ENCODE measurements around the gene INSYN2B. TPM values are rescaled to one million over a fixed set of nuclear protein-coding genes. Genes with fewer than 3 reads are reported as not detected.

INSYN2B gene
- polyA plus RNA-seq = under 1 TPM in 1 of 3 donors, not detected in 2; 0.28 TPM

DNA sequence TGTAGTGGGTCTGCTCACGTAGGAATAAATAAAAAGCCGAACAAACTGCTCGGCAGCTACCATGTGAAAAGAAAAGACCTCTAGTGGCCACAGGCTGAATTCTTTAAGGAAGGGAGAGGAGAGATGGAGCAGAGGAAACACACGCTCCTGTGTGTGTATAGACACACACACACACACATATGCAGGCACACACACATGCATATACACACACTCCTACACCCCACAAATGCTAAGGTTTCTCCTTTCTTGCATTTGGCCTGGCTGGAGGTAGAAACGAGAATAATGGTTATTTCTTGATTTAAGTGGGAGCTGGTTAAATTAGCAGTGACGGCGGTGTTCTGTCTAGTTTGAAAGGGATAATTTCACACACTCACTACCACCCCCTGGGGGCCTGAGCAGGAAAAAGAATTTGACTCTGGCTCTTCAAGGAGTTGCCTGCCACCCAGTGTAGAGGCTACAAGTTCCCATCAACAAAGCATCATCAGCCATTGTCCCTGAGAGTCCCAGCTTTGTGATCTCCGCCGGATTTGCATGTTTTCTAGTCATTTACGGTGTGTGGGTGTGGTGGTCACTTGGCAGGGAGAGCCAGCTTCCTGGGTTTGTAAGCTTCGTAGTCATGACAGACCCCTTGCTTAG, at the start of gene INSYN2B:
INSYN2B (minus strand) TSS at position 78 of the 636 bp plus-strand sequence. CDS start 96,597 bp downstream, outside the sequence.
- WGBS, 3 donors = 15 to 32% (median 23%) methylated on average over 11 of the region's 11 CpGs
- H3K27ac ChIP-seq (ENCODE audit: low read depth, low read length) = no peak within 1 kb of the TSS

DNA sequence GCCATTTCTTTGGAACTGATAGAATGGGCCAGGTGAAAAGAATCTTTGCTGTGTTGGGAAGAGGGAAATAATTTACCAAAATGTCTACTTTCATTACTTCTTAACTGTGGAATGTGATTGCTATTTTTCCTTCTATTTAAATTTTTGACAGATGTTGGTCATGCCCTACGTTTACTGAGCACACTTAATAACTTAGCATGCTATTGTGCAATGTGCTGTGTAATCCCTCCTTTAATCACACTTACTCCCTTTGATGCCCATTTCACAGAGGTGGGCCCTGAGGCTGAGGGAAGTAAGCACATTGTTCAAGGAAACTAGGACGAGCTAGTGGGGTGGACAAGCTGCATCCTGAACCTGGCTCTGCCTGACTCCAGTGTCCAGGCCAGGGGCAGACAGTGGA, 47.8 kb upstream of the INSYN2B start:
- H3K27ac ChIP-seq (ENCODE audit: low read depth, low read length) = no peak overlapping the region
- 34 to 49% (median 46%) methylated on average over 2 of the region's 2 CpGs for WGBS, 3 donors

DNA sequence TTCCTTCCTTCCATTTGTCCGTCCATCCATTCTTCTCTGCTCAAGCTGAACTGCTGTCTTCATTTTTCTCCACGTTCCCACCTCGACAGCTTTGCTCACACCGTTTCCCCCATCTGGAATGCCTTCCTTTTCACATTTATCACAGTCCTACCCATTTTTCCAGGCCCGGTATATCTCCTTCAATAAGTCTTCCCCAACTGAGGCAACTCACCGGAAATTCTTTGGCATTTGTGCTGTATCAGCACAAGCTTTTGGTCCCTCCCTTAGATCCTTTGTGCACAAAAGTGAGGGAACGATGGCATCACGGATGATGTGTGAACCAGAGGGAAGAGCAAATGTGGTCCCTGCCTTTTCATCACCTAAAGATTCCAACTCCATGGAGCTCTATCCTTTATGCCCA, 45.6 kb upstream of the INSYN2B start:
- no peak overlapping the region for H3K27ac ChIP-seq (ENCODE audit: low read depth, low read length)
- WGBS, 3 donors = 75 to 84% (median 75%) methylated on average over 8 of the region's 8 CpGs

DNA sequence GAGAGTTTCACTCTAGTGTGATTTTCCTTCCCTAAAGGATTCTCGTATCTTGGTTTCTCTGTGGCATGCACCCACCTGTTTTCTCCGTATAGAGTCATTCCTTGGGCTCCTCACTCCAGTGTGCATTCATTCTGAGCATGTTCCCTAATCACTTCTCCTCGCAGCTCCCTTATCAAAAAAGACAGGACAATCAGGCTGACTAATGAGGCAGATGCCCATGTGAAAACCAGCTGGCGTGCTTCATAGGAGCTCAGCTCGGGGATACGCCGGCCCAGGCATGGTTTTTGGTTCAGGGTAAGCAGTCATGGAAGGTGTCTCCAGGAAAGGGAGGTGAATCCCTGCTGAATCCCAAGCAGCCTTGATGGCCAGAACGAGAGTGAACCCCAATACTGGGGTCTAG, 41.2 kb upstream of the INSYN2B start:
- H3K27ac ChIP-seq (ENCODE audit: low read depth, low read length) = no peak overlapping the region
- WGBS, 3 donors = 59 to 78% (median 77%) methylated on average over 8 of the region's 8 CpGs

DNA sequence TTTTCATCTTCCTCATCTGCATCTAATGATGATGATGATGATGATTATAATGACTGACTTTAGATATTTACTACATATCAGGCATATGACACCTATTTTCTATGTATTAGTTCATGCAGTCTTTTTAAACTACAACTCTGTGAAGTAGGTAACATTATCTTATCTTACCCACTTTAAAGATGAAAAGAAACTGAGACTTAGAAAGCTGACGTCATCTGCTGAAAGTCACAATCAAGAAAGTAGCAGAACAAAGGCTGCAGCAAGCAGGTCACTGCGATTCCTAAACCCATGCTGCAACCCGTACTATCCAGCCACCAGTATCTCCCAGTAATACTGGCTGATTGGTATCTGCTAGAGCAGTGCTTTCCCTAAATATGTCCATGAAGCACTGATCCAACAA, 40.1 kb upstream of the INSYN2B start:
- H3K27ac ChIP-seq (ENCODE audit: low read depth, low read length) = no peak overlapping the region
- 57 to 92% (median 78%) methylated on average over 3 of the region's 3 CpGs for WGBS, 3 donors

DNA sequence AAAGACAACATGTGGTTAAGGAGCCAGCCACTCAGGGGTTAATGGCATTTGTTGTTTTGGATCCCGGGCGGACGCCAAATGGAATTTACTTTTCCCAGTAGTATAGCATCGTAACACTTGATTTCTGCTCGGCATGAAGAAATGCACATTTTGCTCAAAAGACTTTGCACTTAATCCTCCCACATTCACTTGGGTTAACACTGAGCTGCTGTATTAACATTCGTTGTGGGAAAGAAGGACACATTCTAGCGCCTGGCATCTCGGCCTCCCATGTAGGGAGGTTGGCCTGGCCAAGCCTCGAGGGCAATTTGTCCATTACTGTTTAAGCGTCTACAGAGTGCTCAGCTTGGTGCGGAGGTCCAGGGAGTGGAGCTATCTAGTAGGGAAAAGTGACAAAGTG, 32.3 kb upstream of the INSYN2B start:
- 46 to 65% (median 53%) methylated on average over 11 of the region's 11 CpGs for WGBS, 3 donors
- no peak overlapping the region for H3K27ac ChIP-seq (ENCODE audit: low read depth, low read length)

DNA sequence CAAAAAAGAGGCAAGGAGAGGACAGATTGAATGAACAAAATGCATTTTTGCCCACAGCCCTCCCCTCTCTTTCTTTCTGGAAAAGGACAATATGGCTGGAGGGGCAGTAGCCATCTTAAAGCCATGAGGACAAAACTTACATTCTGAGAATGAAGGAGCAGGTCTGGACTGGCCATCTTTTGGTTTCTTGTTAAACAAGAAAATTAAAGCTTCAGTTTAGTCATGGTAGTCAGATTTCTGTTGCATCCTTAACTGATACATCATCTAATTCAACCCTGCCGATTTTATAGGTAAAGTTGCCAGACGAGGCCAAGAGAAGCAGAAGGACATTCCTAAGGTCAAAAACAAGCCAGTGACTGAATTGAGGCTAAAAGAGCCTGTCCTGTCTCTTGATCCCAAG, 31.5 kb upstream of the INSYN2B start:
- WGBS, 3 donors = 67 to 89% (median 81%) methylated on average over 2 of the region's 2 CpGs

DNA sequence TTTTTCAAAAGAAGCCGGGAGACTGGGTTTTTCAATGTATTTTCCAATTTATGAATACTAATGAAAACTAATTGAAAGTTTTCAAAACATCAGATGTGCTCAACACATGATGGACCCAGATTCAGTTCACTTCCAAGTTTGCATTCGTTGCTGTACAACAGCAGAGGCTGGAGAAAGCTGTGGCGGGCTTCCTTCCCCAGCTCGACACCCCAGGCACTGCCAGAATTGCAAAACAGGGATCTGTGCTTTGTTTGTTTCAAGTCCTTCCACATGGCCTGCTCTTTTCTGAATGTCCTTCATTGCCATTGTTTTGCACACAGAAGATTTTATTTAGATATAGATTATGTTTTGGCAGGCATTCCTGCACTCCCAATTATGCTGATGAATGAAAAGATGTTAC, 30.3 kb upstream of the INSYN2B start:
- WGBS, 3 donors = 58 to 74% (median 64%) methylated on average over 4 of the region's 4 CpGs
- H3K27ac ChIP-seq (ENCODE audit: low read depth, low read length) = no peak overlapping the region

More for the DNA sequence above, 31.5 kb upstream of the INSYN2B start:
- no peak overlapping the region for H3K27ac ChIP-seq (ENCODE audit: low read depth, low read length)

DNA sequence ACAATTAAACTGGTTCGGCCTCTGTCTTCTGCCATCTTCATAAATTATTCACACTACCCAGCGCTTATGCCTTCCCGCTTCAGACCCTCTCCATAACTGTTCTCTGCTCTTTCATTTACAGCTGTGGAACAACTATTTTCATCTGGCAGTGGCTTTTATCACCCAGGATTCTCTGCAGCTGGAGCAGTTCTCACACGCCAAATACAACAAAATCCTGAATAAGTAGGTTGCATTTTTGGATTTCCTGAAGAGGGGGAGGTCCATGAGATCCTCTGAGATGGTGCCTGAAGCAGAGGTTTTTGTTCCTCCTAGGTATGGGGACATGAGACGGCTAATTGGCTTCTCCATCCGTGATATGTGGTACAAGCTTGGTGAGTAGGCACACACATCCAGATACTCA, 28.1 kb upstream of the INSYN2B start:
- no peak overlapping the region for H3K27ac ChIP-seq (ENCODE audit: low read depth, low read length)
- 72 to 86% (median 81%) methylated on average over 6 of the region's 6 CpGs for WGBS, 3 donors

DNA sequence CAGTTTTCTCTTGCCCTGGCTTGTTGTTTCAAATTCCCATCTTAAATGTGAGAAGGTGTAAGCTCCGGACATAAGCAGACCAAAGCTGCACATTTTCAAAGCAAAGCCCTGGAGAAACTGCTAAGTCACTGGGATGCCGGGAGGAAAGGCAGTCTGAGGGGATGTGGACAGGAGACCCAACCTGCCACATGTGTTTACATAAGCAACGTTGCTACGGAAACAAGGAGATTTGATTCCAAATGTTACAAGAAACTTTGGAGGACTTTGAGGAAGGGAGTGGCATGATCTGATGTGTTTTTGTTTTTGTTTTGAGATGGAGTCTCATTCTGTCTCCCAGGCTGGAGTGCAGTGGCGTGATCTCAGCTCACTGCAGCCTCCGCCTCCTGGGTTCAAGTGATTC, 25.7 kb upstream of the INSYN2B start:
- 47 to 70% (median 69%) methylated on average over 6 of the region's 6 CpGs for WGBS, 3 donors
- no peak overlapping the region for H3K27ac ChIP-seq (ENCODE audit: low read depth, low read length)

DNA sequence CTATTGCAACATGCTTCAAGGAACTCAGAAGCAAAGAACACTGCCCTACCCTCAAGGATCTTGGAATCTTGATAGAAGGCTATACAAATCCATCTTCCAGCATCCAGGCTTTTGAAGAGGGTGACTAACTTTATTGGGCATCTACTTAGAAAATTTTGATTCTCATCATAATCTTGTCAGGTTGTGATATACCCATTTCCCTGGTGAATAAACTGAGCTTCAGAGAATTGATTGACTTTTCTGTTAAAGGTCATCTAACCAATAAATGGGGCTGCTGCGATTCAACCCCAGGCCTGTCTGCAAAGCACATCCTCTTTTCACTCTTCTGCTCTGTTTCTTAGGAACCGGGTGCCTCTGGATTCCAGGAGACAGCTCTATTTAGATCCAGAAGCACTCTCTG, 19.9 kb upstream of the INSYN2B start:
- 82 to 98% (median 92%) methylated on average over 2 of the region's 2 CpGs for WGBS, 3 donors
- H3K27ac ChIP-seq (ENCODE audit: low read depth, low read length) = no peak overlapping the region

DNA sequence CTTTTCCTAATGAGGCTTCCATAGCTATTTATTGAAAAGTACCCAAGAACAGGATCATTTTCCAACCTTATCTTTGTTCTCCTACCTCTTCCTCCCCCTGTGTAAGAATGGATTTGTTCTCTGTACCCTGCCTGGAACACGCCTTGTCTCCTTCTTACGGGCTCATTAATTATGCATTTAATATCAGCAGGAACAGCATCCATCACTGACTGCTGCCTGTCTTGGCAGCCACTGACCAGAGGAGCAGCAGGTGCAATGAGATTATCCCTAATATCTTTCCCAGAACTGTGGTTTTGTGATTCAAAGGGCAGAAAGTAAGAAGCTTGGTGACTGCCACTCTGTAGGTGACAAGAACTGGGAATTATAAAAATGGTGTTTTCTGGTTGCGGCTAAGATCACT, 19.3 kb upstream of the INSYN2B start:
- no peak overlapping the region for H3K27ac ChIP-seq (ENCODE audit: low read depth, low read length)
- WGBS, 3 donors = 59 to 93% (median 91%) methylated on average over 3 of the region's 3 CpGs

DNA sequence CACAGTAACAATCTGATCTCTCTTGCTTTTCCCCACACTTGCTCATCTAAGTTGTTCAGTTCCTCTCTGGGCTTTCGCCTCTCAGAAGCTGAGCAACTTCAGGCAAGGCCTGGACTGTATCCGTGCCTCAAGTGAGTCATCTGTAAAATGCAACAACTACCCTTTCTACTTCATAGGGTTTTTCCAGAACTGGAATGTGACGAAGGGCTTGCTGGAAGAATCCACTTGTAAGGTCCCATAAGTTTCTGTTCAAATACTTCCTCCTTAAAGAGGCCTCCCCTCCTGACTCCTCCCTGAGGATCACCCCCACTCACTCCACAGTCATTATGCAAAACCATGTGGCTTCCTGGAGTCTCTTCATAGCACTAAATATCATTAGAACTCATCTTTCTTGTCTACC, 17.5 kb upstream of the INSYN2B start:
- H3K27ac ChIP-seq (ENCODE audit: low read depth, low read length) = no peak overlapping the region
- WGBS, 3 donors = 72 to 92% (median 86%) methylated on average over 3 of the region's 3 CpGs

DNA sequence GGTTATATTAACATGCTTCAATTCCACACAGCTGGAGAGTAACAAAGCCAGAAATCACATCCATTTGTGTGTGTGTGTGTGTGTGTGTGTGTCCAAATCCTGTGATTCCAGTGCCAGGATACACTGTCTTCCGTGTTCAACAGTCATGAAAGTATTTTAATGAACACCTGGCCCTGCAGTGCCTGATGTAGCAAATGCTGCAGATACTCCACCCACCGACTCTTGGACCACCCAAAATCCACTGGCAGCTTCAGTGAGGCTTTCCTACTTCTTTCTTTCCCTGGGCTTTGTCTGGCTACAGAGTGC, 13.1 kb upstream of the INSYN2B start:
- no peak overlapping the region for H3K27ac ChIP-seq (ENCODE audit: low read depth, low read length)
- WGBS, 3 donors = 38 to 60% (median 38%) methylated on average over 2 of the region's 2 CpGs

DNA sequence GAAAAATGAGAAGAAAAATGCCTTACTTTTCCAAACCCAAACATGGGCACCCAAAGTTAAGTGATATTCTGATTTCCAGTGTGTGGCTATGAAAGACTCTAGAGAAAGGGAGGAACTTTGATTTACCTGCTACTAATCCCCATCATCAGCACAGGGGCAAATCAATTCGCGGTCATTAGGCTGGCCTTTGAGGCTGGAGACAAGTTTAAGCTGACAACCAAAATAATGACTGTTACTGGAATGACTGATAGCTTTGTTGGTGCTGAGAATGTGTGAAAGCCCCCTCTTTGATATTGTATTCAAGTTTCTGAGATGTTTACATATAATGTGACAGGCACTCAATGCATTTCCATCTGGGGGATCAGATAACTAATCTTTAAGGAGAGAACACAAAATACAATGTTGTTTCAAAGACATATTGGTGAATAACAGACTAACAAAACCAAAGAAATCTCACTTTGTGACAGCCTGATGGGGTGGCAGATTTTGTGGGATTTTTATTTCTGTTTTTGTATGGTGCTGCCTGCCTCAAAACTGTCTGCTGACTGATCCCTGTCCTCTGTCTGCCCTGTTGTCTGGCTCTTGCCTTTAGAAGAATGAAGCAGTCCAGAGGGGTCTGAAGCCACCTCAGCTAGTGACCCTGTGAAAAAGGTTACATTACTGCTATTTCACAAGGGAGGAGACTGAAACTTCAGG, 12.6 kb upstream of the INSYN2B start:
- H3K27ac ChIP-seq (ENCODE audit: low read depth, low read length) = no peak overlapping the region
- 49 to 84% (median 80%) methylated on average over 2 of the region's 2 CpGs for WGBS, 3 donors

DNA sequence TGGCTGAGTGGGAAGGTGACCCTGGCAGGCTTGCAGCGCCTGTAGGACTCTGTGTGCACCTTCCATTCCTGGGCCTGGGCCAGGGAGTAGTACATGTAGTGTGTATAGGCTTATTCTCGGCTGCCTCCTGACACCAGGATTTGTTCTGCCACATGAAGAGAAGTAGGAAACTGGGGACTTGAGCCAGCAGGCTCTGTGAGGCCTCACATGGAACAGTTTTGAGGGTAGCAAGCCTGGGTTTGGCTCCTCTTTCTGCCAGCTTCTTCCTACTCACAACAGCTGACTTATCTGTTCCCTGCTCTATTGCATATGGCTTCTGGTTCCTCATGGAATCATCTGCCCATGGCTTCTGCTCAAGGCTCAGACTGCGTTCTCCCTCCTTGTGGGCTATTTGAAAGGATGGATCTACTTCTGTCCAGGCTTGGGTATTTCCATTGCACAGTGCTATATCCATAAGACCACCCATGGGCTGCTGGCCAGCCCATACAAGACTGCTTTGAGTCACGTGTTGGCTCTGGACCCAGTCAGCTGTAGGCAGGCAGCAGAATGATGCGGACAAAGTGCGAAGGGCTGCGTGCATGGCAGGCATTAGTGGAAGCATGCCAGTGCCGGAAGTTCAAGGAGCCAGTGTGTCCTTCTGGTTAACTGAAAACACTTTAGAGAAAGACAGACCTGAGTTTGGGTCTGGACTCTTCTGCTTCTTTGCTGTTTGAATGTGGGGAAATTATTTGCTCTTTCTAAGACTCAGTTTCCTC, 11.0 kb upstream of the INSYN2B start:
- H3K27ac ChIP-seq (ENCODE audit: low read depth, low read length) = no peak overlapping the region
- WGBS, 3 donors = 85 to 90% (median 90%) methylated on average over 8 of the region's 8 CpGs

DNA sequence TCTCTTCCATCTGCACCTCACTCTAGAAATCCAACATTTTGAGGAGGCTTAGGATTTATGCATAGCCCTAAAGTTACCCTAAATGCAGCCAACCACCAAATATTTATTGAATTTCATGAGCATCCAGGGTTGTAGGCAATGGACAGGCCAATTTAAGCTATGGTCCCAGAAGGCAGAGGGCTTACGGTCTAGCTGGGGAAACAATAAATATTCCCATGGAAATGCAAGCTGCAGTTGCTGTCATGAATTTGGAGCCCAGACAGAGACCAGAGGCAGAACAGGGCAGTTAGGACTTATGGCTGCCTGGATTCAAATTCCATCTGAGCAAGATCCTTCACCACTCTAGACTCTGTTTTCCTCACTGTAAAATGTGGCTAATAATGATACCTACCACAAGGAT, 9.1 kb upstream of the INSYN2B start:
- WGBS, 3 donors = 63 to 68% (median 64%) methylated on average over 1 of the region's 1 CpG
- no peak overlapping the region for H3K27ac ChIP-seq (ENCODE audit: low read depth, low read length)

DNA sequence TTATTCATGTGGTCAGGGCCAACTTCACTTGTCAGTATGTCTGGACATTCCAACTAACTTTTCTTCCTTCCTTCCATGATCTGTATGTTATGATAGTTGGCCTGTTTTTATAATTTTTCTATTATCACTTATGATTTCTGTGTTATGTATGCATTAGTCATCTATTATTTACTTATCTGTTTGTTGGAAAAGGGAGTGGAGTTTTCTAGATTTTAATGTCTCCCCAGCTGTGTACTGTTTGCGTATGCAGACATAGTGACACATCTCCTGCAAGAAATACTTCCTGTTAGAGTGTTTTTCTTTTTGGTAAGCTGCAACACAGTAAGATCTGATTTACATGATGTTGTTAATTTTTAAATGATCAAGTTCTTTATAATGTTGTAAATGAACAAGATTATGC, 8.7 kb upstream of the INSYN2B start:
- WGBS, 3 donors = 79 to 95% (median 92%) methylated on average over 1 of the region's 1 CpG

DNA sequence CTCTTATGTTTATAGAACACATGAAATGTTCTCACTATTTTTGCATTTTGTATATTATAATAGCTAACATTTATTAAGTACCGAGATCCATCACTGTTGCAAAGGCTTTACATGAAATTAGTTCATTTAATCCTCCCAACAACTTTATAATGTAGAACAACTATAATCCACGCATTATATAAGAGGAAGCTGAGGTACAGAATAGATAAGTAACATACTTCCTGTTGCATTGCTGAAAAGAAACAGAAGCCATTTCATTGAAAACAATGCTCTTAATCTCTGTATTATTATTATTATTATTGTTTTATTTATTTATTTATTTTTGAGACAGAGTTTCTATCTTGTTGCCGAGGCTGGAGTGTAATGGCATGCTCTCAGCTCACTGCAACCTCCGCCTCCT, 7.9 kb upstream of the INSYN2B start:
- H3K27ac ChIP-seq (ENCODE audit: low read depth, low read length) = no peak overlapping the region
- WGBS, 3 donors = 79 to 87% (median 84%) methylated on average over 4 of the region's 4 CpGs

More for the DNA sequence above, 8.7 kb upstream of the INSYN2B start:
- H3K27ac ChIP-seq (ENCODE audit: low read depth, low read length) = no peak overlapping the region

DNA sequence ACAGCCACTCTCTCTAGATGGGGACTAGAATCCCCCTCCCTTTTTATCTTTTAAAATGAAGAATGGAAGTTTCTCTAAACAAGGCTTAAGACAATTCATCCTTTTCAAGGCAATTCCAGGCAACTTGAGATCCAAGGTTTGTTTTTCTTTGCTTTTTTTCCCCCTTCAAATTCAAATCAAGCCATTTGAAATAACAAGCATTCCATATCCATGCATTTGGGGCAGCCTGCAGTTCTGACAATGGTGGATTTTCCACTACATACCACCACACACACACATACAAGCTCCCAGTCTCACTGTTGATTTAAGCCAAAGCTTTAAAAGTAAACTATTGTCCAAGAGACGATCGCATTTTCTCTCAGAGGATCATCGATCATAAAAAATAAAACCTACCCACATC, 424 bp downstream of the INSYN2B start:
- no peak overlapping the region for H3K27ac ChIP-seq (ENCODE audit: low read depth, low read length)
- 10 to 47% (median 43%) methylated on average over 3 of the region's 3 CpGs for WGBS, 3 donors

All from adipose tissue (tissue), 3 donors.